Colon (tissue), 2 donors: ENCODE data around the gene CISTR.

ENCODE experiments used
- FAIRE-seq: peaks from 2 replicates; lab custom pipeline; 2012; peaks lifted over from hg19 to GRCh38; lab: Jason Lieb, UNC
- donor health status: control.
- donor health status: control.

CISTR gene

DNA sequence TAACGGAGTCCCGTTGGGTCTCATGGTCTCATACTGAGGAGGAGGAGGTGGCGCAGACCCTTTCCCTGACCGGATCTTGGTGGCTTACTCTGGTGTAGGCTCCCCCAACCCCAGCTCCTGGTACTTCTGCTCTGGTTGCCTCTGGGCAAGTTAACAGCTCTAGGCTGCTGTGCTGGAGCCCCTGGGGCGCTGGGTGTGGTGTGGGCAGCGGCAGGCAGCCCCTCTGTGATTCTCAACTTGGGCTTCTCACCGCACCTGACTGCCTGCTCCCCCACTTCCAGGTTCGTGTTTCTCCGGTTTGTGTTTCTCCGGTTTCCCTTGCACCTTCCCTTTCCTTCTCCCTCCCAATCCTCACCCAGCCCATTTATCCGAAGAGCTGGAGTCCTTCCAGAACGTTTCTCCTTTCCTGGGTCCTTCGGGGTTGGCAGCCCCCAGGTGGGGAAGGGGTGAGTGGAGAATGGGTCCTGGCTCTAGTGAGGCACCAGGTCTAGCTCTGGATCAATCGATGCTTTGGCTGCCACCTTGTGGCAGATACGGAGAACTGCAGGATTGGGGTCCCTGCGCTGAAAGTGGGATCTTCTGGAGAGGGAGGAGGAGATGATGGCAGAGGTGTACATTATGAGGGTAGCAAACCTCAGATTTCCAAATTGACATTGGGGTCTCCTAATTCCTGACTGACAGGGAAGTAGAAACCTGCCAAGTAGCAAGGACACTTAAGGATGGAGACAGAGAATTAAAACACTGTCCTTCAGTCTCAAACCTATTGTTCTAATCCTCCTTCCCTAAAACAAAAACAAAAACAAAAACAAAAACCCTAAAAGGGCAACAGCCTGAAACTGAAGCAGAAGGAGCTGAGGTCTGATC is 8.3 kb downstream of the CISTR start:
- no peak for FAIRE-seq

DNA sequence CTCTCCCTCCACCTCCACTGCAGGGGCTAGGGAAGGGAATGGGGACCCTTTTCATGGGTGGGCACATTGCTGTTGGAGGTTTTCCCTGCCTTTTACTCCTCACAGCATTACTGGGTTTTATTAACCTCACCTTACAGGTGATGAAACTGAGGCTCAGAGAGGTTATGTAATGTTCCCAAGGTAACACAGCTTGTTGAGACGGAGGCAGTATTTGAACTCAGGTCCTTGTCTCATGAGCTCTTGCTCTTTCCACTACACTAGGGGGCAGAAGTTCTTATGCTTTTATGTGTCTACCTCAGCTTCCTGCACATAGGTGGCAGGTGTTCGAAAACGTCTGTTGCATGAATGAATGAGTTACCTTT is 11.7 kb downstream of the CISTR start:
- FAIRE-seq, result no peak

DNA sequence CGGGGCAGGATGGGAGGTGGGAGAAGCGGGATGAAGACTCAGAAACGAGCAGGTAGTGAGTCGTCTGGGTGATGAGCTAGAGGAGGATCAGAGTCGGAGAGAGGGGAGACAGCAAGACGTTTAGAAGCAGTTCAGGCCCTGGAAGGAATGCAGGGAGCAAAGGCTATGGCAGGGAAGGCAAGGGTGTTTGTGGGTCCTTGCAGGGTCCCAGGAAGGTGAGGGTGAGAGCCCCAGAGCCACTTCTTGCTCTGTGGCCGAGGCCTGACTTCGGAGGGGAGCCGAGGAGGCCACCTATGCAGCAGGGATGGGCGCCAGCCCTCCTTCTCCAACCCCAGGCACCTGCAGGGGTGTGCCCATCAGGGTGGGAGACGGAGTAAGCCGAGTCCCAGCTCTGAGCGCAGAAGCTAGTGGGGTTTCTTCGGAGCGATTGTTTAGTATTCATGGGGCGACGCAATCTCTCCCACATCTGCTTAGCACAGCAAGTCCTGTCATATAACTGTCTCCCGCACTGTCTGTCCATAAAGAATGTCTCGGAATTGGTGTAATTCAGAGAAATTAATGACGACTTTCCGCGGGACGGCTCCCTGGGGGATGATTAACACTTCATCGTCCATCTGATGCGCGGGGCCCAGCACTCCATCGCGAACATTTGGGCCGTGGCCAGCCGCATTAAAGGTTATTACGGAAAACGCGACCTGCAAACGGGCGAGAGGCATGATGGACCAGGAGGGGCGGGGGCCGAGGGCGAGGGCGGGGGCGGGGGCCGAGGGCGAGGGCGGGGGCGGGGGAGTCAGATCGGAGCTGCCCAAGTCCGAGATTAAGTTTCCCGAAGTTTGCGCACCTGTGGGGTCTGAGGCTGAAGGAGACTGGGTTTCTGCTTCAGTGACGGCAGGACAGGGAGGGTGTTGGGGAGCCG is 12.3 kb downstream of the CISTR start:
- FAIRE-seq, result no peak

DNA sequence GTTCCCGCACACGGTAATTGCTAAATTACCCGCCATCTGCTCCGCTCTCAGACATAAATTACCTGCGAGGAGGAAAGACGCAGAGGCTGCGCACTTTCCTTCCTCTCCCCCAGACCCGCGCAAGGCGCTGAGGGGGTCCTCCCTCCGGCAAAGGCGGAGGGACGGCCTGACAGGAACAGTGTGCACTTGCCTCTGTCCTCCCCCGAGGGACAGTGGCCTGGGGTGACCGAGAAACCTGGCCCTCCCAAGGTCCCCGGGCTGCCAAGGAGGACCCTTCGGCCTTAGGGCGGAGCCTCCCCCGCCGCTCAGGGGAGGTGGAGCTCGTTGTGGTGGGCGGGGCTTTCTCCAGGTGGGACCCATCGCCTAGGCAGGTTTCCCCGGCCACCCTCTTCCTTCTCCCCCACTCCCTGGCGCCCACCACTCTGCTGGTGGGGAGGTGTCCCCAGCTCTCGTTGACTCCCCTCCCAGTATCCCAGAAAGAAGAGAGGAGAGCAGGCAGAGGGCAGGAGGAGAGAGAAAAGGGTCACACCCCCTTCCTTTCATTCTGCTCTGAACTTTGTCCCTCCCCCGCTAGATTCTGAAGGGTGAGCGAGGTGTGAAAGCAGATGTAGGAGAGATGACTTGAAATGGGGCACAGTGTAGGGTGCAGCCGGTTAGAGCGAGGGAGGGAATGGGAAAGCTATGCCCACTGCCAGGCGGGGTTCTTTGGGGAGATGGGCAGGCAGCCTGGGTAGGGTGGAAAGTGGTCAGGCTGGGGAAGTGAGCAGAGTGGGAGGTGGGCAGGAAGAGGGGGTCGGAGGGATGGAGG is 13.2 kb downstream of the CISTR start:
- FAIRE-seq, result no peak

DNA sequence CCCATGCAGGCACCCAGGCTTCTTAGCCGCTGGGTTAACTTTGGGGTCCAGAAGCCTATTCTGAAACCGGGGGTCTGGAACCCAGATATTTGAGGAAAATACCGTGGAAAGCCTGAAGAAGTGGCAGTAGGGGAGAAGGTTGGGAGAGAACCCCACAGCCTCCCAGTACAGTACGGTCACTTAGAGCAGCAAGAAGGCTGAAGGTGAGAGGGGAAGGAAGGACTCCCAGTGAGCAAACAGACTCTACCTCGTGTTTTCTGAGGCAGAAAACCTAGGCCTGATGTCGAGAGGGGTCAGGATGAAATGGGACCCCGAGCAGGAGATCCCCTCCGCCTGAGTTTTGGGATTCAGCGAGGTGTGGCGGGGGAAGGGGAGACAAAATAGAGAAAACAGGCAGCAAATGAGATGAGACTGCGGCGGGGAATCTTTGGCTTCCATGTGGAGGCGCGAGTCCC is 13.8 kb downstream of the CISTR start:
- FAIRE-seq, result no peak

DNA sequence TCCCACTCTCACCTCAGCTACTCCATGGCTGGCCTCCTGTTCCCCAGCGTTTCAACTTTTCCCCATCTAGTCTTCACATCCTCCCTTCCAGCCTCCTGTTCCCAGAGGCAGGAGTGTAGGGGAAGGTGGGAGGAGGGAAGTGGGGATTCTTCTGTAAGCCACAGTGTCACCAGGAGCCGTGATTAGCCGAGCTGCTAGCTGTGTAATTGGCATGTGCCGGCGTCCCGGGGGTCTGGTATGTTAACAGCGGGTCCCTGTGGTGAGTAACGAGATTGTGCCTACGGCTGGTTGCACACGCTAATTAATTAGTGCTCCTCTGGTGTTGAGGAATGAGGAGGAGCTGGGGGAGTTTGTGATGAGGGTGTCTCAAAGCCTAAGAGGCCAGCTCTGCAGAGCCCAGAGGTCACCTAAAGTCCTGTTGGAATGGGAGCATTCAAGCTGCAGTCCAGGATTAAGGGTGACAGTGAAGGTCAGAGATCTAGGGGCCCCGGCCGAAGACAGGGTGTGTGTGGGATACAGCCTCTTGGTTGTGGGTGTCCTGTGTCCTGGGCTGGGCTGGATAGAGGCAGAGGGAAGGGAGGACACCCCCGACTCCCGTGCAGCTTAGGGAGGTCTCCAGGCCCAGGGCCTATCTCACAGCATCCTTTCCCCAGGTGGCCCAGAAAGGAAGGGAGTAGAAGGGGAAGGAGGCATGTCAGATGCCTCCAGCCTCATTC is 14.5 kb downstream of the CISTR start:
- no peak for FAIRE-seq

DNA sequence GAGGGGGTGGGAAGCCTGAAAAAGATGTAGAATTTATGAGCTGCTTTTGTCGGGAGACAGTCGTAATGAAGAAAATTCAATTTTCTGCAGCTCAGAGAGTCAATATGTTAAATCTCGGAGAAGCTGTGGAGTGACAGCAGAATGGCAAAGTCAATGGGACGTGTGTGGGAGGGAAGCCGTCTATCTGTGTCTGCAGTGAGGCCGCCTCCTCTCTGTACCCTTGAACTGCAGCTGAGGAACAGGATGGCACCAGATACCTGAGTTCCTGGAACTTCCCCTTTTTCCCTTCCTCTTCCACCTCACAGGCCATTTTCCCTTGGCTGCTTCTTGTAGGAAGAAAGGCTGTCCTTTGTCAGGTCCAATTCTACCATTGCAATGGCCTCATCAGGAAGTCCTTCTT is 15.2 kb downstream of the CISTR start:
- FAIRE-seq, result no peak

DNA sequence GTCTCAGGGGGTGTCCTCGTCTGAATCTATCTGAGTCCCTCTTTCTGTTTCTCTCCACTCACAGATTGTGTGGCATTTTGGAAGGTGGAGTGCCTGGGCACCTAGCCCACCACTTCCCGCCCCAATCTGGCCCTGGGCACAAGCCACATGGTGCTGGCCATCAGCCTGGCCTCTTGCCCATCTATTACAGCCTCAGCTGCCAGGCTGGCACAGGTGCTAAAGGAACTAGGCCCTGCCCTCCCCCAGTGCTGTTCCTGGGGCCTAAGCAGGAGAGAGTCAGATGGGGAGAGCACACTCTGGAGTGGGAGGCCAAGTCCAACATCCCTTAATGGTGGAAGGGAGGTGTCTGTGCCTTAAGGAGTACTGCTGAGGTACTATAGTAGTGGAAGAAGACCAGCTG is 16.2 kb downstream of the CISTR start:
- FAIRE-seq, result no peak

DNA sequence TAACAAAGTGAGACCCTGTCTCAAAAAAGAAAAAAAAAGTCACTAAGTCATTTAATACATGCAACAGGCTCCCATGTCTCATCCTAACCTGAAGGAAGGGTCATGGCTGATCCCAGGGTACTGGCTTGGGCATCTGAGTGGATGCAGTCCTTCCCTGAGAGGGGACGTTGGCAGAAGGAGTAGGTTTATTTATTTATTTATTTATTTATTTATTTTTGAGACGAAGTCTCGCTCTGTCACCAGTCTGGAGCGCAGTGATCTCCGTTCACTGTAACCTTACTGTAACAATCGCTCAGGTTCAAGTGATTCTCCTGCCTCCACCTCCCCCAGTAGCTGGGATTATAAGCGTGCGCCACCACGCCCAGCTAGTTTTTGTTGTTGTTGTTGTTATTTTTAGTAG is 17.4 kb downstream of the CISTR start:
- no peak for FAIRE-seq

DNA sequence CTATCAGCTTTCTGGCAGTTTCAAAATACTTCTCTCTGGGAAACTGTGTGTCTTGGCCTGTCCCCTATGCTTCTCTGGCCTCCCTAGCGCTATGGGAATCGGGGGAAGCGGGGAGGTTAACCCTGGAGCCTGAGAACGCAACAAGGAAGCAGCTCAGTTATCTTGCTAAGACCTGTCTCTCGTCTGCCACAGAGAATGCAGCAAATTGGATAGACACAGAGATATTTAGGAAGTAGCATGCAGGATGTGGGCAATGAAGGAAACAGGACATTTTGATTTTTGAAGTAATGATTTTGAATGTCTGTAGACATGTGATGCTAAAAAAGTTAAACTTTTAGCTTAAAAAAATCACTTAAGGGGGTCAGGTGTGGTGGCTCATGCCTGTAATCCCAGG is 18.0 kb downstream of the CISTR start:
- FAIRE-seq, result no peak

DNA sequence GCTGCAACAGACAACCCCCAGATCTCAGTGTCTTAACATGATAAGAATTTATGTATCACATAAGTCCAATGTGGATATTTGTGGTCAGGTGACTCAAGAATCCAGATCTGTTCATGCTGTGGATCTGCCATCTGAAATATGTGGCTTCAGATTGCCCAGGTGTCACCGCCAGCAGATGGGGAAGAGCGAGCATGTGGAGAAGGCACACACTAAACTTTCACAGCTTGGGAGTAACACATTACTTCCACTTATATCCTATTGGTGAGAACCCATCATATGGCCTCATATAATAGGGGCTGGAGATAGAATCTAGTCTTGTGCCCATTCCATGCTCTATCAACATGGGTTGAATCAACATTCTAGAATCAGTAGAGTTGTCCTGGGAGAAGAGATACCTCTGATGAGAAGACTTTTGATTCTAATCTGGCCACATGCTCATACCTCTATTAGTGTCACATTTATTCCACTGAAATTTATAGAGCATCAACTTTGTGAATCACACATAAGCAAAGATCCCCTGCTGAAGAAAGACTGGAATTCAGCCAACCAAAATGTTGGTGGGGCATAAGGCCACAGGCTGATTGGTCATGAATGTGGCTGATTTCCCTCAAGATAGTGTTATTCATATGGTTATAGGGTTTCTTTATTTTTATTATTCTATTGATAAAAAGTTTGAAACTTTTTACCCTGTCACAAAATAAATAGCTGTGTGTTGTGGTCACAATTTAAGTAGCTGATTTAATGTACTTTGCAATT is 18.6 kb downstream of the CISTR start:
- no peak for FAIRE-seq

DNA sequence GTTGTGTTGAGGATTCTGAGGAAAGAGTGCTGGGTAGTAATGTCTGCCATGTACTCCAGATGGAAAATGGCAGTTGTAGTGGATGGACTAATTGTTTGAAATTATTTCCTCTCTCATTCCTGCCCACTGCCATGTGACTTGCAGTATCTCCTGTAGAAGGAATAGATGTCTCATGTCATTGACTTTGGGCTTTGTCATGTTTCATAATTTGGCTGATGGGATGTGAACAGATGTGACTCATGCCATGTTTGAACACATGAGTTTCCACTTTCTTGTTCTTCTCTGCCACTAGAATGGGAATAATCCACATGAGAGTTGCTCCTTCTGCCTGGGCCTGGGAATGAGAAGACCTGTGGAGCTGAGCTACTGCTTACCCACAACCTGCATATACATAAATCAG is 22.1 kb downstream of the CISTR start:
- no peak for FAIRE-seq

DNA sequence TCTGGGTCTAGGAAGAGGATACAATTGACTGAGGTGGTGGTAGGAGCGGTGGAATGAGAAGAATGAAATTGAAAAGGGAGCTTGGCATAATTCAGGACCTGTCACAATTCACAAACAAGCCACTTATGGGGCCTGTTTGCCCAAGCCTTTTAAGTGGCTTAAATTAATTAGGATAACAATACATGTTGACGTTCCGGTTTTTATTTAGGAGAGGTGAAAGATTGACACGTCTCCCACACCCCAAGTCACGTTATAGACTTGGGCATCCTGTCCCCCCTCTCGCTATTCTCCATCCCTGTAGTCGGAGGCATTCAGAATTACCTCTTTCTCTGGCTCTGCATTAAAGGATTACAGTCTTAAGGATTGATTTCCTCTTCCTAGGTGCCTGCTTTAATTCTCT is 23.6 kb downstream of the CISTR start:
- FAIRE-seq, result no peak

DNA sequence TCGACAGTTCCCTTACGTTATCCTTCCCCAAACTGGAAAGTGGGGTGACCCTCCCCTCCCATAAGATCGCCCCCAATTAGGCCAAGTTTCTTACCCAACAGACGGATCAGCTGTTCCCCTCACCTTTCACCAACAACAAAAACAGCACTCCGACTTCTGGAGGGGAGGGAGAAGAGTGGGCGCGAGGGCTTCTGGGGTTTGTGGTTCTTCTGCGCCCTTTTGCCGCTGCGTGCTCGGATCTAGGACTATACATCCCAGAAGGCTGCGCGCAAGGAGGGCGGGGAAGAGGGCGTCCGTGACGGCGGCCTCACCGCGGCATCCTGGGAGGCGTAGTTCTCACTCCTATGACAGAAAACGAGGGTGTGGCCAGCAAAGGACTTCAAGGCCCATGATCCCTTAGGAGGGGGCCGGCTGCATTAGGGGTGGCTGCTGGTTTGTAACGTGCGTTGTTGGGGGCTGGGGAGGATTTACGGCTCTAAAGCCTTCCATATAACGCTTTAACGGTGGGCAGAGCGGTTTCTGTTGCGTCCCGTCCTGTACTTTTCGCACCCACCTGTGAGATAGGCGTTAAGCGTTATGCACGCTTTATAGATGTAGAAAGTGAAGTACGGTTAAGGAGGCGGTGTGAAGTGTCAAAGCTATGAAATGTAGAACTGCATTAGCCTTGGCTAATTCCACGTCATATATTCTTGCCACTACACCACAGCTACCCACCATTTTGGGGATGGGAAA is 24.3 kb downstream of the CISTR start, which contains the start of gene CALCOCO1:
Gene CALCOCO1, minus strand, starts transcription at position 143 of the 732 bp plus-strand sequence. CDS start 2,210 bp downstream, outside the sequence.
- peak; percentile 71 for FAIRE-seq

DNA sequence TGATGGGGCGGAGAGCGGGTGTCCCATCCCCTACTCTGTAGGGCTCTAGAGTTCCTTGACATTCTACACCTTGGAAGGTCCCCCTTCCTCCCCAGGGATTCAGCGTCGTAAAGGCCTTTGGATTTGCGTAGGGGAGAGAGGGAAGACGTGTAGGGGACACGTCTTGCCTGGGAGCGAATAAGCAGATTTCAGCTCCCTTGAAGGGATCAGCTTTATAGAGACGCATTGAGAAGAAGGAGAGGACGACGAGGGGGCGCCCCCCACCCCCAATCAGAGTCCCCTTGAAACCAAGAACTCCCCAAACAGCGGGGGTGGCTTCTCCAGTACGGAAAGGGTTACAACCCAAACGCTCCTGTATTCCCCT is 24.9 kb downstream of the CISTR start:
- no peak for FAIRE-seq

DNA sequence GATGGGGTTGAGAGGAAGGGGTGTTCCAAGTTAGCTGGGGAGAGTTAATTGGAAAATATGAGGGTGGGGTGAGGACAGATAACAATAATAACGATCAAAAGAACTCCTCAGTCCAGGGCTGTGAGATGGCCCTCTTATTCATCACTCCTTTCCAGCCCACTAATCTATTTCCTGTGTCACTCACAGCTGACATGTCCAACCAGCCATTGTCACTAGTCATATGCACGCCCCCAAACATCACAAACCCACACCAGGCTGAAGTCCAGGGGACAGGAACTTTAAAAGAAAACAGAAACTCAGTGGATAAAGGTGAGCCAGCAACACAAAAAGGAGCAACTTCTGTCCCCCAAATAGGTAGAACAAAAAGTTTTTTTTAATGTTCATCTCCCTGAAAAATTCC is 25.4 kb downstream of the CISTR start:
- no peak for FAIRE-seq

DNA sequence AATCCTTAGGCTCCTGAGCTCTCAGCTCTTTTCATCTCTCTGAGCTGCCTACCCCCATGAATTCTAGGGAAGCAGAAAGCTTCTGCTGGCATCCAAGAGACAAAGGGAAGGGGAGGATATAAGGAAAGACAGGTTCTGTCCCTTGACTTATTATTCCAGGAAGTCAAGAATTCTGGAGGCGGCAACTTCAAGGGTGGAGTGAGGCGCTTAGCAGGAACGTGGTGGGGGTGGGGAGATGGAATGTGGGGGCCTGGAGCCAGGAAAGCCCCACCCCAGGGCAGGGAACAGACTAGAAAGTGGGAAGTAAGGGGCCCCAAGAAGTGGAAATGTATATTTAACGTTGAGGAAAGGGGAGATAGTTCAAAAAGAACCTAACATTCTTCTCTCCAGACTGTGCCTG is 26.0 kb downstream of the CISTR start:
- FAIRE-seq, result no peak

DNA sequence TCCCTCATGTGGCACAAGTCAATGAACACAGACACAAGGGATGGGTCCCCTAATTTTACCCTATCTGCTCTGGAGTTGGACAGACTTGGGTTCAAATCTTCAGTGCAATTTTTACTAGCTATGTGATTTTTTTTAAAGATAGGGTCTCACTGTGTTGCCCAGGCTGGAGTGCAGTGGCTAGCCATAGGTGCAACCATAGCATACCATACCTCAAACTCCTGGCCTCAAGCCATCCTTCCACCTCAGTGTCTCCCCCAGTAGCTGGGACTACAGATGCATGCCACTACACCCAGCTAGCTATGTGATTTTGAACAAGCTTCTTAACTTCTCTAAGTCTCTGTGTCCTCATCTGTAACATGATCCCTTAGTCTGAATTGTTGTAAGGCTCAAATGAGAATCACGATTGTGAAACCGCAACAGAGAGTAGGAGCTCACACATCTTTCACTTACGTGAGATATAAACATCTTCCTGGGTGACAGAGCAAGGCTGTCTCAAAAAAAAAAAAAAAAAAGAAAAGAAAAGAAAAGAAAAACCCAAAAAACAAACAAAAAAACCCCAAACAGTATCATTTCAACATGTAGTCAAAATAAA is 29.2 kb downstream of the CISTR start:
- no peak for FAIRE-seq

DNA sequence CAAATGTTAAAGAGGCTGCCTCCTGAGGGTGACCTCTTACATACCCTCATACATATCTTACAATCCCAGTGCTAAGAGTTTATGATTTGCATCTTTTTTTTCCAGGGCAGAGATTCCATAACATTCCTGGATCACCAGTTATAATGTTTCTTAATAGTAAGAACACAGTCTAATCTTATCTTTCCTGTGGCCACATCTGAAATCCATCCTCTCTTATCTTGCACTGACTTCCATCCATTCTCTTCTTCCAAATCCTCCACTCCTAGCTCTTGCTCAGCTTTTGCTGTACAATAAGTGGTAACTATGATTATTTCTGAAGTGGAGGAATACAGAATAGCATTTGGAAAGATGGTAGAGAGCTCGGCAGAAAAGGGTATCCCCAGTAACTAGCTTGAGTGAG is 30.8 kb downstream of the CISTR start:
- no peak for FAIRE-seq

DNA sequence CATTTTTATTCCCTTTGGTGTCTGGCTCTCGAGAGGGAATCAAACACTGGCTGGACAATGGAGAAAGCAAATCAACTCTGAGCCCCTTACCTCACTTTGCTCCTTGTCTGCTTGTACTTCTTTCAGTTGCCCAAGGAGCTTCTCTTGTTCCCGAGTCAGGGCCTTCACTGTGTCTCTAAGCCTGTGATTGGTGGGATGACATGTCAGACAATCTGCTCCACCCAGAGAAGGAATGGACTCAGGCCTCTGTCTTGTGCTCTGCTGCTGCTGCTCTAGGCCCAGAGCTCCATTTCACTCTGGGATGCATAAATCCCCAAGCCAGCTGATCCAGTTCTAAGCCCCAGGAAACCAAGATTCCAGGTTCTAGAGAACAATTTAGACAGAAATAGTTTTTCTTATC is 32.1 kb downstream of the CISTR start:
- FAIRE-seq, result no peak
